Fibroblast of skin of scalp (primary cell): ENCODE measurements around the gene FLT1. TPM values are rescaled to one million over a fixed set of nuclear protein-coding genes. Genes with fewer than 3 reads are reported as not detected.

Experiments used
- DNase-seq: peaks from one replicate; pipeline ENCODE4 v3.0.0-alpha.2; 2013
- polyA plus RNA-seq, 2 experiments: library from polyadenylated mRNA; unstranded; fragments of 120-200 nt; gene quantifications; one replicate each; pipeline ENCODE4 v1.2.1, GENCODE V29; 2013; ENCODE audit not compliant: insufficient read length in 2 of 2

FLT1 gene
- polyA plus RNA-seq (2013, experiment 1 of 2; ENCODE audit: insufficient read length): 6.4 TPM
- 6.1 TPM for polyA plus RNA-seq (2013, experiment 2 of 2; ENCODE audit: insufficient read length)

DNA sequence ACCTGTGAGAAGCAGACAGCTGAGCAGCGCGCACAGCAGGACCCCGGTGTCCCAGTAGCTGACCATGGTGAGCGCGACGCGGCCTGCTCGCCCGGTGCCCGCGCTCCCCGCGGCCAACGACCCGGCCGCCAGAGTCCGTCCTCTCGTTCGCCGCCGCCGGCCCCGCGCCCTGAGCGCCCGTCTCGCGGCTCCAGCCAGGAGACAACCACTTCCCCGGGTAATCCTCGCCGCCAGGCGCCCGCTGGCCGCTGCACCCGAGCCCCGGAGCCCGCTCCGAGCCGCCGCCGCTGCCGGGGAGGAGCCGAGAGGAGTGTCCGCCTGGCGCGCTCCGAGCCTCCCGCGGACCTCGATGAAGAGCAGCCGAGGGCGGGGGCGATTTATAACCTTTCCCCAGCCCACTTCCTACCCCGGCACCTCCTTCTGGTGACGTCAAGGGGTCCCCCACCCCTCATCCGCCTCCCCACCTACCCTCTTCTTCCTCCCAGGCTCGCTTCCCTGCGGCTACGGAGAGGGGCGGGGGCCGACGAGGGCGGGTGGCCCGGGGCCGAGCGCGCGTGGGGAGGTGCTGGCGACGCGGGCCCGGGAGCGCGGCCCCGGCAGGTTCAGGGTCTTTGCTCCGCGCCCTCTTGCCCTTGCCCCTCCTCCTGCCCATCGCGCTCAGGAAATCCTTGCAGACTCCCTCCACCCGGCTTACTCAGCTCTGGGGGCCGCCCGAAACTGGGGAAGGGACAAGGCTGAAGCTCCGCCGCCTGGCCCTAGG, at the start of gene FLT1:
Gene FLT1 (minus strand): TSS at position 351 of the 760 bp plus-strand sequence. CDS start 285 bp downstream, at position 66.
- DNase-seq: peak; percentile 30

DNA sequence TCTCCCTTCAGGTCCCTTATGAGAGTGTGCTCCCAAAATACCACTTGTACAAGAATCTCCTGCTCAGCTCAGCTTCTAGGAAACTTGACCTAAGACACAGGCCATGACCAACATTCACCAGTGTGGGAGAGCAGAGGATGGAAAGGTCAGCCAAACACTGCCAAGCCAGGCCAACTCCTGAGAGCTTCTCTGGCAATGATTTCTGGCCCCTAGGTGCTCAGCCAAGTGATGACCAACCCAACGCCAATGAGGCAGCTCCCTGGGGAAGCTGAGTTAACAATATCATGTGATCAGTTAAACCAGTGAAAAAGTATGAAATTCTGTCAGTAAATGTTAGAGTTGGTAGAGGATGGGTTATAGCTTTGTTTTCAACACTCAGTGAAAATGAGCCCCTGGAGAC, 49.1 kb upstream of the FLT1 start:
- no peak for DNase-seq

DNA sequence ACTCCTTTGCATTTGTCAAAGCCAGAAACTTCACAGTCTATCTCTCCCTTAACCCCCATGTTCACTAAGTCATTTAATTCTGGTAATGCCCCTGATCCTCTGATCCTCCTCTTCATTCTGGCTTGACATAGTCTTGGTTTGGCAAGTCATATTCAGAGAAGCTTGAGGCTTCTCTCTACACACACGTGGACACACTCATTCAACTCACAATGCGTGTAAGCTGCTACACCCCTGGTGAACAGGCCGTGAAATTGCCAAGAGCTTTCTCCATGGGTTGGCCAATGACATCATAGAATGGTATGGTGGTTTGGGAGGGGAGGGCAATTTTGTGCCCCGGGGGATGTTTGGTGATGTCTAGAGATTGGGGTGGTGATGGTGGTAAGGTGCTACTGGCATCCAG, 47.9 kb upstream of the FLT1 start:
- no peak for DNase-seq

DNA sequence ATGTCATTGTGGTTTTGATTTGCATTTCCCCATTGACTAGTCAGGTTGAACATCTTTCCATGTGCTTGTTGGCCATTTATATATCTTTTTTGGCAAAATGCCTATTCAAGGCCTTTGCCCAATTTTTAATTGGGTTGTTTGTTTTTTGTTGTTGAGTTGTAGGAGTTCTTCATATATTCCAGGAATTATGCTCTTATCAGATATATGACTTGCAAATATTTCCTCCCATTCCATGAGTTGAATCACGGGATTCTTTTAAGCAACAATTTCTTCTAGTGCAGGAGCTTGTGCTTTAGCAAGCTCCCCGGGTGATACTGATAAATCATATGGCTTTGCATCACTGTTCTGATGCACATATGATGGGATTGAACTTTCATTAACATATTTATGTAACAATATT, 47.0 kb upstream of the FLT1 start:
- DNase-seq: no peak

GRCh38 chr13:28540612-28541011, 45.7 kb upstream of the FLT1 start:
- DNase-seq: no peak

DNA sequence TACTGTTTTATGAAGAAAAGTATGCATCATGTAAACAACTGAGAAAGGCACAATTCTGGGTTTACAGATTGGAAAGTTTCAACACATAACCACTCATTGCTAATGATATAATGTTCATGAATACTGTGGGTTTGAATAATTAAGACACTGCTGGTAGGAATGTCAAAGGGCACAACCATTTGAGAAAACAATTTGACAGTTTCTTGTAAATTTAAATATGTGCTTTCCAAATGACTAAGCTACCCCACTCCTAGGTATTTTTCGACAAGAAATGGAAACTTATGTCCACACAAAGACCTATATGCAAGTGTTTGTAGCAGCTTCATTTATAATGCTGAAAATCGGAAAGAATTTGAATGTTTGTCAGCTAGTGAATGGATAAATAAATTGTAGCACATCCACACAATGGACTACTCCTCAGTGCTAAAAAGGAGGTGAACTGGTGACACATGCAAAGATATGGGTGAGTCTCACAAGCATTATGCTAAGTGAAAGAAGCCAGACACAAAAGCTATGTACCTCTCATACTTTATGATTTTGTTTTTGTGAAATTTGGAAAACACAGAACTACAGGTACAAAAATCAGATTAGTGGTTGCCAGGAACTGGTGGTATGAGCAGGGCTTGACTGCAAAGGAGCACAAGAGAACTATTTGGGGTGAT, 44.8 kb upstream of the FLT1 start:
- DNase-seq: no peak

DNA sequence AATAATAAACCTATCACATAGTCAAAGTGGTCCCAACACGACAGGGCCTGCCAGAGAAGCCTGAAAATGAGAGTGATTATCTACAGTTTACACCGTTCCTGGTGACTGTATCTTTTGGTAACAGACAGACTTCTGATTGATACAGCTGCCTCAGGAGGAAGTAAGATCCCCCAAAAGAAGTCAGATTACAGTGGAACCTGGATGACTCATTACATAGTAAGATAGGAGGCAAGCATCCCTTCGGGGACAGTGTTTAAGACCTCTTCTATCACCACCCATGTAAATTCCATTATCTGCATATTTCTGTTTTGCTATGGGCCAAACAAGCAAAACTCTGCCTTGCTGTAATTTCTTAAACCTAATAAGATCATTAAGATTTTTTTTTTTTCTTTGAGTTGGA, 44.0 kb upstream of the FLT1 start:
- DNase-seq: no peak

GRCh38 chr13:28537171-28537570, 42.2 kb upstream of the FLT1 start:
- no peak for DNase-seq

DNA sequence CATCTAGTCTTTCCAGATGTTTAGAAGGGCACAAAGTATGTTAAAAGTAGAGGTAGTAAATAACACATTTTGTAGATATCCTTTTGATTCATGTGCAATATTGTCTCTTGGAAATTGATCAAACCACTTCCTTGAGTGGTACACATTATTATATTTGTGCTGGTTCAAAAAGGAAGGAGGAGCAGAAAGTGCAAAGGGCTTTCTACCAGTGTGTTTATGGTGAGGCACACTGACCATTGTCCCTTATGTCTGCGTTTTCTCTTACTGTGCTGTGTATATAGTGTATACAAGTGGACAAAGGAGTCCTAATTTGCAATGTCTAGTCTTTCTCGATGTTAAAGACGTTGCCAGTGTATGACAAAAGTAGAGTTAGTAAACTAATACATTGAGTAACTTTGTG, 41.4 kb upstream of the FLT1 start:
- DNase-seq: no peak

DNA sequence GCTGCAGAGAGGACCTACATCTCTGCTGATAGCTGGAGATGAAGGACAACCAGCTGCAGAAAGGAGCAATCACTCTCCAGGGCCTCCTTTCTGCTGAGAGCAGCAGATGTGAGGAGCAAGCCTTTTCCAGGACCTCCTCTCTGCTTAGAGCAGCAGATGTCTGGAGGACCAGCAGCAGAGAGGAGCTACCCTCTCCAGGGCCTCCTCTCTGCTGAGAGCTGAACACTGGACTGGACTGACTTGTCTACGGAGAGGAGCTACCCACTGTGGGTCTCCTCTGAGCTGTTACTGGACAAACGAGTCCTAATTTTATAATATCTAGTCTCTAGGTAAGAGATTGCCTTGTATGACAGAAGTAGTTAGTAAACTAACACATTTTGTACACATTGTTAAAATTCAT, 40.8 kb upstream of the FLT1 start:
- DNase-seq: no peak

GRCh38 chr13:28534801-28535200, 39.9 kb upstream of the FLT1 start:
- no peak for DNase-seq

GRCh38 chr13:28534210-28534609, 39.3 kb upstream of the FLT1 start:
- DNase-seq: no peak

DNA sequence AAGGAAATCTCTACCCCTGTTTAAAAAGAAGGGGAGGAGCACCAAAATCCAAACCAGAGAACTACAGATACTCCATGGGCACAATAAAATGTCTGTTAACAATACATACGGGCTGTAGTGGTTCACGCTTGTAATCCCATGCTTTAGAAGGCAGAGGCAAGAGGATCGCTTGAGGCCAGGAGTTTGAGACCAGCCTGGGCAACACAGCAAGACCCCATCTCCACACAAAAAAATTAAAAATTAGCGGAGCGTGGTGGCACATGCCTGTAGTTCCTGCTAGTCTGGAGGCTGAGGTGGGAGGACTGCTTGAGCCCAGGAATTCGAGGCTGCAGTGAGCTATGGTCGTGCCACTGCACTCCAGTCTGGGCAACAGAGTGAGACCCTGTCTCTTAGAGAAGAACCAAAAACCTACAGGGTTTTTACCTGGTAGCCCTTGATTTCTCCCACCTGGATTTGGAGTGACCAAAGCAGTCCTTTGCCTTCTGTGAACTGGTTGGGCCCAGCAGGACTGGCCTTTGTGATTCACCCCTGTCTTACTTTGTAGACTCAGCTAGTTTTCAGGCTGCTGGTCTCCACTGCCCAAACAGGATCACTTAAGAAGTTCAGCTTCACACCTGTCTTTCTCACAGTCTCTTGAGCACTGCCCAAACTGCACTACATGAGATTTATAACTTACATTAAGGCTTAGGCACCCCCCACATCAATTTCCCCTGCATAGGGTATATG, 38.7 kb upstream of the FLT1 start:
- no peak for DNase-seq

DNA sequence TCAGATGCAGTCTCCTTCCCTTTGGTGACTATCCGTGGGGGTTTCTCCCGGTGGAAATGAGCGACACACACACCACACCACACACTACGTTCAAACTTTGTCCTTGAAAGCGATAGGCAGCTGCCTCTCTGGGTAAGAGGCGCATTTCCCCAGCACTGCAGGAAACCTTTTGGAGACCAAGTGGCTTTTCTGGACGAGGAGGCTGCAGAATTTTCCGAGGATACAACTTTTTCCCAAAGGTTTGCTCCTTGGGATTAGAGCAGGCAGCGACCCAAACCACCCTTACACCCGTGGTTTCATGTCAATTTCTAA, 38.2 kb upstream of the FLT1 start:
- no peak for DNase-seq

DNA sequence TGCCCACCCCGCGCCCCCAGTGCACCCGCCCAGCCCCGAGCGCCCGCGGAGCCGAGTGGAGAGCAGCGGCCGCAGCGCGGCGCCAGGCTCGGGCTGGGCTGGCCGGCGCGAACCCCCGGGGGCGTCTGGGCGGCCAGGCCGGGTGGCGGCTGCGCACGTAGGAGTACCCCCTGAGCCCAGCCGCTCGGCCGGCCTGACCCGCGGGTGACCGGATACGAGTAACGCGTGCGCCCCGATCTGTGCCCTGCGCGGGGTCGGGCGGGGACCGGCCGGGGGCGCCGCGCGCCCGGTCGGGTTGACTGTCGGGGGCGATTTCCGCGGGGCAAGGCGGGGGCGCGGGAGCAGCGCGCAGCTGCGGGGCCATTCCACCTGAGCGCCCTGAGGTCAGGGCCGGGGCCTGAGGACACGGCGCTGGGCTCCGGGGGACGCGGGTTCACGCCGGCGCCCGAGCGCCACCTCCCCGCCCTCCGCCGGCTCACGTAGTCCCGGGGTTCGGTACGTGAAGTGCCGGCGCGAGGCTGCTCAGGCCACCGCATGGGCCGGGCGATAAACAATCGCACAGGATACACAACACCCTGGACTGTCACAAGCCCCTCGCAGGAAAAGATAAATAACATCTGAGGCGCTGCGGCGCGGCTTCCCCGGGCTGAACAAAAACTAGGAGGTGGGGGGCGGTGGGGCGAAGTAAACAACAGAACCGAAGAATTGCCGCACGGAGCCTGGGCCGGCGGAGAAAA, 37.6 kb upstream of the FLT1 start:
- no peak for DNase-seq

DNA sequence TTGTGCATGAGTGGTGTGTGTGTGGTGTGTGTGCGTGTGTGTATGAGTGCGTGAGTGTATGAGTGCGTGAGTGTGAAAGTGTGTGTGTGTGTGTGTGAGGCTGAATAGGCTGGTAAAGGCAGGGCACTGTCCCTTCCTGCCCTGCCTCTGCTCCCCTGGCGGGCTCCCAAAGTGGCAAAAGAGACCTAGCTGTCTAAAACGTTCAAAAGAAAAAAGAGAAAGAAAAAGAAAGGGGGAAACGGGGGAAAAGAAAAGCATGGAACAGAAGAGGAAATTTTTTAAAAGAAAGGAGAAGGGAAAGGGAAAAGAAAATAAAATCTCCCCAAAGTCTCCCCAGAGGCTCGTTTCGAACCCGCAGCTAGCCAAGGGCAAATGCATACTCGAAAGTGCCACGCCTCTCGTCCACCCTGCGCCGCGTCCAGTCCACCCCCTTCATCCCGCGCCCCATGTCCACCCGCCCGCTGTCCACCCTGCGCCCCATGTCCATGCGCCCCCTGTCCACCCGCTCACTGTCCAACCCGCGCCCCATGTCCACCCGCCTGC, 37.0 kb upstream of the FLT1 start:
- DNase-seq: no peak

GRCh38 chr13:28531077-28531844, 36.3 kb upstream of the FLT1 start:
- DNase-seq: peak; percentile 39

GRCh38 chr13:28530729-28531076, 35.8 kb upstream of the FLT1 start:
- peak; percentile 40 for DNase-seq

DNA sequence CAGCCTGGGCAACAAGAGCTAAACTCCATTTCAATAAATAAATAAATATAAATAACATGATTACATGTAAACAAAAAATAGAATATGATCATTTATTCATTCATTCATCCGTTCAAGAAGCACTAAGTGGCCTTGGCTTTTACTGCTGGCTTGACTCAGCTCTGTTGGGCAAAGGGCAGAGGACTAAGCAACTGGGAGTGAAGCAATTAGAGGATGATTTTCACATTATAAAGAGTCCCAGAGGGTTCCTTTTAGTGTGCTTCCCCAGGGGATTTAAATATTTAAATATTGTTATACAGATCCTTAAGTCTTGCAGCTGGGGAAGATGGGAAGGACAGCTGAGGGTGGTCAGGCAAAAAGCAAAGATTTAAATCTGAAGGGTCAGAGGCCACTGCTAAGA, 34.9 kb upstream of the FLT1 start:
- DNase-seq: no peak

GRCh38 chr13:28528848-28529247, 33.9 kb upstream of the FLT1 start:
- DNase-seq: no peak

DNA sequence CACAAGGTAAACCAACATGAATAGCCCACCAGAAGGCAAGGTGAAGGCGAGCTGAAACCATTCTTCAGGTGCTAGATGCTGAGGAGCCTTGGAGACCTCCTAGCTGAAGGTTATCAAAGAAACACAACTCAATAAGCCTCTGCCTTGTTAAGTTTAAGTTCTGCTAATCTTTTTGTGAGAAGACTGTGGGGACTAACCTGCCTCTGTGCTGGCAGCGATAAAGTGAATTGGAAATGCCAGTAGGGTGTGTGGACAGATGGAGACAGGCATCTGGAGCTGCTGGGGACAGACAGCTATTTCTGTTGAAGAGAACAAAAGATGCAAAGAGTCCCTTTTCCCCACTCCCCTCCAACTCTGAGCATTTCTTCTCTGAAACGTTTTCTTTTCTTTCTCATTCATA, 33.5 kb upstream of the FLT1 start:
- no peak for DNase-seq

- DNase-seq: no peak
Measured at GRCh38 chr13:28527629-28528028, 32.7 kb upstream of the FLT1 start.
